ENCODE results near the gene SYS1.

DNA sequence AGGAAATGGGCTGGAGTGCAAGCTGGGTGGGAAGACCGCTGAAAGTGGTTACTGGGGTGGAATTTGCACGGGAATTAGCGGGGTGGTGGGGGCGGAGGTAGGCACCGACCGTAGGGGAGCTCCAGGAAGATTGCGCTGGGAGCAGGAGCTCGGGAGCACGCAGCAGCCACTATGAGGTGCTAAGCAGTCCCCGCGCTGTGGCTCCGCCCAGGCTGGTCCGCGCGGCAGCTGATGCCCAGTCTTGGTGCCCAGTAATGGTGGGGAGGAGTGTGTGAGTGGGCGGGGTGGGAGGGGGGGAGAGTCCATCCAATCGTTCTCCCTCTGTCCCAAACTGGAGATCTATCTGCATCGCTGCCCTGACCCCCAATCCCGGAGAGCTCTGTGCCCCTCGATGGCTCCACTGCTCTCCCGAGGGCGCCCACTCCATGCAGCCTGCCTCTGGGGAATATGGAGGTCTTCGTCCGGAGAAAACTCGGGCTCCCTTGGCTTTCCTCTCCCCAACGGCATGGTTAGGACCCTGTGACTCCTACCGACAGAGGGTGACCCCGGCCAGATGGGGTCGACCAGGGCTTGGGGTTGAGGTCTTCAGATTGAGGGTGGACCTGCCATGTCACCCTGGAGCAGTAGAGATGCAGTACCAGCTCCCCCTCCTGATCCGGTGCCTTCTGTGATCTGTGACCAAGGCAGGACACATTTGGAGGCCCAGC is 9.8 kb downstream of the SYS1 start:
- TF ChIP-seq, protein P1, sequence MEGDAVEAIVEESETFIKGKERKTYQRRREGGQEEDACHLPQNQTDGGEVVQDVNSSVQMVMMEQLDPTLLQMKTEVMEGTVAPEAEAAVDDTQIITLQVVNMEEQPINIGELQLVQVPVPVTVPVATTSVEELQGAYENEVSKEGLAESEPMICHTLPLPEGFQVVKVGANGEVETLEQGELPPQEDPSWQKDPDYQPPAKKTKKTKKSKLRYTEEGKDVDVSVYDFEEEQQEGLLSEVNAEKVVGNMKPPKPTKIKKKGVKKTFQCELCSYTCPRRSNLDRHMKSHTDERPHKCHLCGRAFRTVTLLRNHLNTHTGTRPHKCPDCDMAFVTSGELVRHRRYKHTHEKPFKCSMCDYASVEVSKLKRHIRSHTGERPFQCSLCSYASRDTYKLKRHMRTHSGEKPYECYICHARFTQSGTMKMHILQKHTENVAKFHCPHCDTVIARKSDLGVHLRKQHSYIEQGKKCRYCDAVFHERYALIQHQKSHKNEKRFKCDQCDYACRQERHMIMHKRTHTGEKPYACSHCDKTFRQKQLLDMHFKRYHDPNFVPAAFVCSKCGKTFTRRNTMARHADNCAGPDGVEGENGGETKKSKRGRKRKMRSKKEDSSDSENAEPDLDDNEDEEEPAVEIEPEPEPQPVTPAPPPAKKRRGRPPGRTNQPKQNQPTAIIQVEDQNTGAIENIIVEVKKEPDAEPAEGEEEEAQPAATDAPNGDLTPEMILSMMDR (IDR thresholded peaks at IDR 0.05) = no peak
- TF ChIP-seq EZH2 (IDR thresholded peaks at IDR 0.05; ENCODE audit: borderline replicate concordance, insufficient read depth, low read depth, low read length, poor library complexity, severe bottlenecking) = no peak

All from B cell (primary cell).